Measurements from ENCODE around the gene ASH1L.
"Not testable (repeated sequence)": the region's sequence is repeated elsewhere in the genome, so short reads cannot be mapped to it uniquely, and the experiment has no call there.

The ASH1L gene

GRCh38 chr1:155437405-155437804, 125.2 kb downstream of the ASH1L start:
- DNase-seq, result no peak

GRCh38 chr1:155433831-155434389, 128.7 kb downstream of the ASH1L start:
- DNase-seq, result not testable (repeated sequence)

DNA sequence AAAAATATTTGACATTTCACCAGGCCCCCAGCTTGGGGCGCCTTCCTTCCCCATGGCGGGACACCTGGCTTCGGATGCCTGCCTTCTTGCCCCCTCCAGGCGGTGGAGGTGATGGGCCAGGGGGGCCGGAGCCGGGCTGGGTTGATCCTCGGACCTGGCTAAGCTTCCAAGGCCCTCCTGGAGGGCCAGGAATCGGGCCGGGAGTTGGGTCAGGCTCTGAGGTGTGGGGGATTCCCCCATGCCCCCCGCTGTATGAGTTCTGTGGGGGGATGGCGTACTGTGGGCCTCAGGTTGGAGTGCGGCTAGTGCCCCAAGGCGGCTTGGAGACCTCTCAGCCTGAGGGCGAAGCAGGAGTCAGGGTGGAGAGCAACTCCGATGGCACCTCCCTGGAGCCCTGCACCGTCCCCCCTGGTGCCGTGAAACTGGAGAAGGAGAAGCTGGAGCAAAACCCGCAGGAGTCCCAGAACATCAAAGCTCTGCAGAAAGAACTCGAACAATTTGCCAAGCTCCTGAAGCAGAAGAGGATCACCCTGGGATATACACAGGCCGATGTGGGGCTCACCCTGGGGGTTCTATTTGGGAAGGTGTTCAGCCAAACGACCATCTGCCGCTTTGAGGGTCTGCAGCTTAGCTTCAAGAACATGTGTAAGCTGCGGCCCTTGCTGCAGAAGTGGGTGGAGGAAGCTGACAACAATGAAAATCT, 129.3 kb downstream of the ASH1L start:
- not testable (repeated sequence) for DNase-seq

GRCh38 chr1:155424091-155424490, 138.5 kb downstream of the ASH1L start:
- no peak for DNase-seq

- DNase-seq, result no peak
Observed at GRCh38 chr1:155420788-155421187, 141.8 kb downstream of the ASH1L start.

GRCh38 chr1:155411840-155412239, 150.8 kb downstream of the ASH1L start:
- not testable (repeated sequence) for DNase-seq

DNA sequence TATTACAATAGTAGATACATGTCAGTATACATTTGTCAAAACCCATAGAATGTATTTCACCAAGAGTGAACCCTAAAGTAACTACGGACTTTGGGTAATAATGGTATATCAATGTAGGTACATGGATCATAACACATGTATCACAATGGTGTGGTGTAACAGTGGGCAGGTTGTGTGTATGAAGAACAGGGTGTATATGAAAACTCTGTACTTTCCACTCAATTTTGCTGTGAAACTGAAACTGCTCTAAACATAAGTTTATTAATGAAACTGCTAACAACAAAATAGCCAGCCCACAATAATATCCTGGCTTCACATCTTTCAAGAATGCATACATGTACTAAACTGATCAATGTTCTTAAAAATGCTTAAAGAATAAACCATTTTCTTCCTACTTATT, 151.7 kb downstream of the ASH1L start:
- DNase-seq, result no peak

DNA sequence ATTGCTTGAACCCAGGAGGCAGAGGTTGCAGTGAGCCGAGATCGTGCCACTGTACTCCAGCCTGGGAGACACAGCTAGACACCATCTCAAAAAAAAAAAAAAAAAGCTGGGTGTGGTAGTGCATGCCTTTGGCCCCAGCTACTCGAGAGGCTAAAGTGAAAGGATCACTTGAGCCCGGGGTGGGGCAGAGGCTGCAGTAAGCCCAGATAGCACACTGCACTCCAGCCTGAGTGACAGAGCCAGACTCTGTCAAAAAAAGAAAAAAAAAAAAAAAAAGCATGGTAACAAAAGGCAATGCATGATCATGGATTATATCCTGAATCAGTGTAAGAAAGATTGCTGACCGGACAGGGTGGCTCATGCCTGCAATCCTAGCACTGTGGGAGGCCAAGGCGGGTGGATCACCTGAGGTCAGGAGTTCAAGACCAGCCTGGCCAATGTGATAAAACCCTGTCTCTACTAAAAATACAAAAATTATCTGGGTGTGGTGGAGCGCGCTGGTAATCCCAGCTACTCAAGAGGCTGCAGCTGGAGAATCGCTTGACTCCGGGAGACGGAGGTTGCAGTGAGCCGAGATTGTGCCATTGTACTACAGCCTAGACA, 165.6 kb downstream of the ASH1L start:
- DNase-seq, result no peak

DNA sequence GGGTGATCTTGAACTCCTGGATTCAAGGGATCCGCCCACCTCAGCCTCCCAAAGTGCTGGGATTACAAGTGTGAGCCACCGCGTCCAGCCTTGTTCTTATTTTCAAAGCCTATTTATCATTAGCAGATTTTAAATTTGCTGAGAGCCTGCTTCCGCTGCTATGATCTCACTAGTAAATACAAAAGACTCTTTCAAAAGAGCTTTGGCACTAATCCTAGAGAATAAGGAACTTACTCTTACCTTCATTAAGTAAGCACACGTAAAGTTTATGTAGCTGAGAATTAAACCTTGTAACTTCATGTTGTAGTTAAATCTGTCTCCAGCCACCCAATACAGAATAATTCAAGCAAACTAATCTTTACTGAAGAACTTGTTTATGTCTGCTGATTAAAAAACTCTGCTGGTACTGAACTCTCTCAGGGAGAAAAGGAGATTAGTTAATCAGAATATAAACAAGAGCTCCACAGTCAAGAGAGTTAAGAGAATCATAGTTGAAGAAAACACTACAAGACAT, 169.6 kb downstream of the ASH1L start:
- no peak for DNase-seq

DNA sequence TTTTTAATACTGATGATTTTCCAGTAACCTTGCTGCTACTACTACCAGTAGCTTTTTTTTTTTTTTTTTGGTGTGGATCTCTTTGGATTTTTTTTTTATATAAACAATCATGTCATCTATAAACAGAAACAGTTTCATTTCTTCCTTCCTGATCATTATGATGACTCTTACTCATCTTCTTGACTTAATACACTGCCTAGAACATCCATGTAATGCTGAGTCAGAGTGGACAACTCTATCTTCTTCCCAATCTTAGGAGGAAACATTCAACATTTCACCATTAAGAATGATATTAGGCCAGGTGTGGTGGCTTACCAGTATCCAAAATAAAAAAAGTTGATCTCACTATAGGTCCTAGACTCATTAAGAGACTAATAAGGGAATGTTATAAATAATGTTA, 172.8 kb downstream of the ASH1L start:
- no peak for DNase-seq

DNA sequence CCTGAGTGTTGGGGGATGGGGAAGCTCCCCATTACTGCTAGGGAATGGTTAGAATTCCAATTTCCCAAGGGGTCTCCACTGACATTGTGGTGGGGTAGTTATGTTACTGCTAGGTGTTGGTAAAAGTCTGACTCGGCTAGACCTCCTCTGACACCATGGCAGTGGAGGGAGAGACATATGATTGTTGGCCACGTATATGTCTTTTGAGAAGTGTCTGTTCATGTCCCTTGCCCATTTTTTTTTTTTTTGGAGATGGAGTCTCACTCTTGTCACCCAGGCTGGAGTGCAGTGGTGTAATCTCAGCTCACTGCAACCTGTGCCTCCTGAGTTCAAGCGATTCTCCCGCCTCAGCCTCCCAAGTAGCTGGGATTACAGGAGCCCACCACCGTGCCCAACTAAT, 176.8 kb downstream of the ASH1L start:
- not testable (repeated sequence) for DNase-seq

DNA sequence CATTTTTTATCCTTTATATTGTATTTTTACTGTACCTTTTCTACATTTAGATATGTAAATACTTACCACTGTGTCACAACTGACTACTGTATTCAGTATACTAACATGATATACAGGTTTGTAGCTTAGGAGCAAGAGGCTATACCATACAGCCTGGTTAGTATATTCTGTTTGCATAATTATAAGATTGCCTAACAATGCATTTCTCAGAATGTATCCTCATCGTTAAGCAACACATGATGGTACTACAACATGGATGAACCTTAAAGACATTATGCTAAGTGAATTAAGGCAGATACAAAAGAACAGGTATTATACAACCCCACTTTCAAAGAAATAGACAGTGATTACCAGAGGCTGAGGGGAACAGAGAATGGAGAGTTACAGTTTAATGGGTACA, 179.2 kb downstream of the ASH1L start:
- no peak for DNase-seq

DNA sequence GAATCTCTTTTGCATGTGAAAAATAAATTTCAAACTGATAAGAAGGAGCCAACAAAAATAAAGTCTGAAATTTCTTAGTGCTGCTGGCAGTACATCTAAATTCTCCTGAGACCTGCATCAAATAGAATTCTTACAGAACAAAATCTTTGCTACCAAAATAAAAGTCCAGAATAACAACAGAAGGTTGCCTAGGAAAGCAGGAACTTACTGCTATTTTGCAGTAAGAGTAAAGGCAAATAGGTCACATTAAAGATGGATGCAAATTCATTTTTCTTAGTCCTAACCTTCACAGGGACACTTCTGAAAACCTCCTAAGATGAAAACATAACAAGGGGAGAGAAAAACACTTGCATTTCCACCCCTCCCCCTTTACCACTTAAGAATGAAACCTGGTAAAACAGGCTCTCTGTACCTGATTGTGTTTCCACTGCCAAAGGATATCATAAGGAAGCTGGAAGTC, 182.9 kb downstream of the ASH1L start:
- no peak for DNase-seq

GRCh38 chr1:155379180-155379579, 183.4 kb downstream of the ASH1L start:
- DNase-seq, result no peak

DNA sequence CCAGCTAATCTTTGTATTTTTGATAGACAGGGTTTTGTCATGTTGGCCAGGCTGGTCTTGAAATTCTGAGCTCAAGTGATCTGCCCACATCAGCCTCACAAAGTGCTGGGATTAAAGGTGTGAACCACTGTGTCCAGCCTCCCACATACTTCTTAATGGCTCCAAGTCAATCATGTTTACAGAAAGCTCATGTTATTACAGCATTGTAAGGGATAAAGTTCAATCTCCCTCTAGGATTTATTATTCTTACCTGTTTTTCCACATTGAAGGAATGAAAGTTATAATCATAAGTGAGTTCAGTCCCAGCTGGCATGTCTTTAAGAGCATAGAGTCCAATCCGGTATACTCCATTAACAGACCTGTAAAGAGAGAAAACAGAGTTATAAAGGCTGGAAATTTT, 202.6 kb downstream of the ASH1L start:
- DNase-seq, result no peak

DNA sequence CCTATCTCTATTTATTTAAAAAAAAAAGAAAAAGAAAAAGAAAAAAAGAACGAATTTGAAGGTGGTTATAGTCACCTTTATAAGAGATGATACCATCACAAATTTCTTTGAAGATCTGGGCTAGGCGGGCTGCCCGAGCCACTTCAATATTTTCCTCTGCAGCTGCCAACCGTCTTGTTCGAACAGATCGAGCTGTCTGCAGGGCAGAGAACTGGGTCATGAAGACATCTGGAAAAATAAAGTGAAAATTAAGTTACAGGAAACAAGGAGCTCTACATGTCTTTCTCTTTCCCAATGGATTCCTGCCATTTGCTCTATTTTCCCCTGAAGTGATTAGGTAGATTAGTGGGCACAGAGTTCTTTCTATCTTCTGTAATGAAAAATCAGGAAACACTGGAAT, 210.0 kb downstream of the ASH1L start:
- no peak for DNase-seq

DNA sequence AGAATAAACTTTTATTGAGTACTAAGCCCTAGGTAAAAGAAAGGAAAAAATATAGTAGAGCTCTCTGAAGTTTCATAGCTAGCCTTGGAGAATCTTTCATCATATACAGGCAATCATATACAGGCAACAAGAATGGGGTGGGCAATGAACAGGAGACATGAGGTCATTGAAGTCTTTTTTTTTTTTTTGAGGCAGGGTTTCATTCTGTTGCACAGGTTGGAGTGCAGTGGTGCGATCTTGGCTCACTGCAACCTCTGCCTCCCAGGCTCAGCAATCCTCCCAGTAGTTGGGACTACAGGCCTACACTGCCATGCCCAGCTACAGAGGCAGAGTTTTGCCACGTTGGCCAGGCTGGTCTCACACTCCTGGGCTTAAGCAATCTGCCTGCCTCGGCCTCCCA, 219.8 kb downstream of the ASH1L start:
- no peak for DNase-seq

DNA sequence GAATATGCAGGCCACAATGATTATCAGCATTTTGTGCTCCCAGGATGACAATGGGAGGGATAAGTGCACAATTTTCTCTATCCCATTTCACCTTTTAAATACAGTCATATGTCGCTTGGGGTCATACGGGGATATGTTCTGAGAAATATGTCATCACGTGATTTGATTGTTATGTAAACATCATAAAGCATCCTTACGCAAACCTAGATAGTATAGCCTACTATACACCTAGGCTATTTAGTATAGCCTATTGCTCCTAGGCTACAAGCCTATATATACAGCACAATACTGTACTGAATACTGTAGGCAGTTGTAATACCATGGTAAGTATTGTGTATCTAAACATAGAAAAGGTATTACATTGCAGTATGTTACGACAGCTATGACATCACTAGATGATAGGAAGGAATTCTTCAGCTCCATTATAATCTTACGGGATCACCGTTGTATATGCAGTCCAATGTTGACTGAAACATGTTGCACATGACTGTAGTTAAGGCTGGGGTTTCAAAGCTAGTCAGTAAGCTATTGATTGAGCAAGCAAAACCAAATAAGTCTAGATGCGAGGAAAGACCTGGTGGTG, 223.0 kb downstream of the ASH1L start:
- no peak for DNase-seq

DNA sequence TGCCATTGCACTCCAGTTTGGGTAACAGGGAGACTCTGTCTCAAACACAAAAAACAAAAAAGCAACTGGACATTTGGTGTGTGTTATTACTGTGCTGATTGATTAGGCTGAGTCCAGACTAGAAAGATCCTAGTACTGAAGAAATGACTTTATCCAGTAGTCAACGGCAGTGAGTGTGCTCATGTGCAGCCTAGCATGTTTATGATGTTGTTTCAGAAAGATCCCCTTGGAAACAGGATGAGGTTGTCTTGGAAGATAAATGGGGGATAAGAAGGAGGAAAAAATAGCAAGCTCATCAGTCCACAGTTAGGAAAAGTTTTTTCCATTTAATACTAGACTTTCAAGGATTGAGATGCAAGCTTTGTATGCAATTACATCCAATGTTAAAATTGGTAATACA, 227.6 kb downstream of the ASH1L start:
- DNase-seq, result no peak

DNA sequence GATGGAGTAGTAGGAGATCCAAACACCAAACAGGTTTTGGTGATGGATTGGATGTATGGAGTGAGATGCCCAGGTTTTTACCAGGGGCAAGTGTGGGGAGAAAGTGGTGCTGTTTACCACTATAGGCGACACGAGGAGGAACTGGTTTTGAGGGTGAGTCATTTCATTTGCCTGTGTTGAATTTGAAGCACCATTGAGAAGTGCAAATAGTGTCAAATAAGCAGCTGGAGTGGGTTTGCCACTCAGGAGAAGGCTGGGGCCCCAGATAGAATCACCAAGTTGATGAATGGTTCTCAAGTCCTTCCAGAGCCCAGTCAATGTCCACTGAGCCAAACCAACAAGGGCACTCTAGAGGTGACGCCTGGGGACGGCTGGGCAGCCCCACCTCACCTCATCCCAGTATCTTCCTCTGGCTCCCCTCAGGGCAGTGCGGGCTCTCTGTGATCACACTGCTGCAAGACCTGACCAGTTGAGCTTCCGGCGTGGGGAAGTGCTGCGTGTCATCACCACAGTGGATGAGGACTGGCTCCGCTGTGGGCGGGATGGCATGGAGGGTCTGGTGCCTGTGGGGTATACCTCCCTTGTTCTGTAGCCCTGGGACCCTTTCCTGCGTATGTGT, 232.5 kb downstream of the ASH1L start:
- DNase-seq, result no peak

DNA sequence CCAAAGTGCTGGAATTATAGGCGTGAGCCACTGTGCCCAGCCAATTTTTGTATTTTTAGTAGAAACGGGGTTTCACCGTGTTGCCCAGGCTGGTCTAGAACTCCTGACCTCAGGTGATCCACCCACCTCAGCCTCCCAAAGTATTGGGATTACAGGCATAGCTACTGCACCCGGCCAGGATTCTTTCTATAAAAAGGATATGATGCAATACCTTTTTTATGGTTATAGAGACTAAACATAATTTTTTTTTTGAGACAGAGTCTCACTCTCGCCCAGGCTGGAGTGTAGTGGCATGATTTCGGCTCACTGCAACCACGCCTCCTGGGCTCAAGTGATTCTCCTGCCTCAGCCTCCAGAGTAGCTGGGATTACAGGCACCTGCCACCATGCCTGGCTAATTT, 233.7 kb downstream of the ASH1L start:
- DNase-seq, result not testable (repeated sequence)

DNA sequence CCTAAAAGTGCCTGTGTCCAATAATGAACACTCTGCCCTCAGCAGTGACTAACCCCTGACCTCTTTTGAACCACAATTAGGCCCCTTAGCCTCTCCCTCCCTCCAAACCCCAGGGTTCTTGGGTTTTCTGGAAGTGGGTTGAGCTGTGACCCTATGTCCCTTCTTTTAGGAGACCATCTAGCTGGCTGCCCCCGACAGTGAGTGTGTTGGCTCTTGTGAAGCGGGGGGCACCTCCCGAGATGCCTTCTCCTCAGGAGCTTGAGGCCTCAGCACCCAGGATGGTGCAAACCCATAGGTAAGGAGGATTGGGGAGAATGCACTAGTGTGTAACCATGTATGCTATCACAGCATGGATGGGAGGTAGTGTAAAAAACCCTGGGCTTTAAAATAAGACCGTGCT, 234.6 kb downstream of the ASH1L start:
- DNase-seq, result no peak

DNA sequence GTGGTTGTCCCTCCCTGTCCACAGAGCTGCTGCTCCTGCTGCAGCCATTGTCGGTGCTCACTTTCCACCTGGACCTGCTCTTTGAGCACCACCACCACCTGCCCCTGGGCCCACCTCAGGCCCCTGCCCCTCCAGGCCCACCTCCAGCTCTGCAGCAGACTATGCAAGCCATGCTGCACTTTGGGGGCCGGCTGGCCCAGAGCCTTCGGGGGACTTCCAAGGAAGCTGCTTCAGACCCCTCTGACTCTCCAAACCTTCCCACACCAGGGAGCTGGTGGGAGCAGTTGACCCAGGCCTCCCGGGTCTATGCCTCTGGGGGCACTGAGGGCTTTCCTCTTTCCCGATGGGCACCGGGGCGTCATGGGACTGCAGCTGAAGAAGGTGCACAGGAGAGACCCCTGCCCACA, 236.0 kb downstream of the ASH1L start:
- DNase-seq, result no peak
